Erythroblast (primary cell): Measurements from ENCODE around the gene BARHL2.

ENCODE experiments used
- DNase-seq, 2 experiments: peaks; one replicate each; lab custom pipeline; 2025; lab: John Stamatoyannopoulos, UW
- GATA1 ChIP-seq: IDR thresholded peaks from 2 replicates; pipeline ENCODE4 v1.6.1; 2011; ENCODE audit warnings: low read depth, mild to moderate bottlenecking, control low read depth, low read length, moderate library complexity
- POLR2A ChIP-seq: IDR thresholded peaks from 2 replicates; pipeline ENCODE4 v1.6.1; 2011; ENCODE audit warnings: mild to moderate bottlenecking, low read length

The BARHL2 gene

GRCh38 chr1:90721210-90722194 is 4.4 kb upstream of the BARHL2 start:
- DNase-seq: peak; percentile 75 to 77

GRCh38 chr1:90720145-90720636 is 3.1 kb upstream of the BARHL2 start:
- no peak for DNase-seq
- TF ChIP-seq GATA1 (no peak), POLR2A (no peak)

More at GRCh38 chr1:90721210-90722194, 4.4 kb upstream of the BARHL2 start:
- TF ChIP-seq POLR2A (no peak), GATA1 (no peak)

GRCh38 chr1:90719330-90720144 is 2.4 kb upstream of the BARHL2 start:
- TF ChIP-seq GATA1: no peak
- TF ChIP-seq POLR2A: no peak
- no peak for DNase-seq

GRCh38 chr1:90718411-90719329 is 1.6 kb upstream of the BARHL2 start:
- DNase-seq: peak in 1 of 2 experiments; percentile 15
- TF ChIP-seq GATA1 (no peak), POLR2A (no peak)

GRCh38 chr1:90717665-90718410 is 736 bp upstream of the BARHL2 start:
- DNase-seq: peak; percentile 56 to 60
- no peak for TF ChIP-seq GATA1
- no peak for TF ChIP-seq POLR2A

- DNase-seq: no peak
- TF ChIP-seq POLR2A (no peak), GATA1 (no peak)
Measured at GRCh38 chr1:90717356-90717664, 208 bp upstream of the BARHL2 start.

- DNase-seq: no peak
- TF ChIP-seq GATA1 (no peak), POLR2A (no peak)
Measured at GRCh38 chr1:90716243-90716551, 905 bp downstream of the BARHL2 start.

GRCh38 chr1:90715309-90715708 is 1.8 kb downstream of the BARHL2 start:
- no peak for TF ChIP-seq POLR2A
- TF ChIP-seq GATA1: no peak
- no peak for DNase-seq

- no peak for TF ChIP-seq POLR2A
- no peak for TF ChIP-seq GATA1
- no peak for DNase-seq
Measured at GRCh38 chr1:90714521-90714951, 2.6 kb downstream of the BARHL2 start.

- TF ChIP-seq GATA1 (no peak), POLR2A (no peak)
Measured at GRCh38 chr1:90713741-90714509, 3.2 kb downstream of the BARHL2 start.

GRCh38 chr1:90712915-90713730 is 4.0 kb downstream of the BARHL2 start:
- no peak for TF ChIP-seq POLR2A
- TF ChIP-seq GATA1: no peak
- no peak for DNase-seq

More at GRCh38 chr1:90713741-90714509, 3.2 kb downstream of the BARHL2 start:
- no peak for DNase-seq
